DMS79 (cell line): ENCODE measurements around the gene TXNDC2.

ENCODE experiments used
- DNase-seq: peaks from one replicate; lab custom pipeline; 2025; lab: John Stamatoyannopoulos, UW

TXNDC2 gene

GRCh38 chr18:9913526-9914333, 28.0 kb downstream of the TXNDC2 start, which contains the start of gene VAPA:
VAPA (plus strand) TSS chr18:9914016; CDS start chr18:9914257, 241 bp downstream.
- peak; percentile 90 for DNase-seq

- no peak for DNase-seq
Measured at GRCh38 chr18:9914334-9914583, 28.5 kb downstream of the TXNDC2 start.

- DNase-seq, result no peak
Measured at GRCh38 chr18:9914584-9915290, 29.0 kb downstream of the TXNDC2 start.

- DNase-seq, result no peak
Measured at GRCh38 chr18:9915291-9916076, 29.7 kb downstream of the TXNDC2 start.

- no peak for DNase-seq
Measured at GRCh38 chr18:9916077-9916639, 30.4 kb downstream of the TXNDC2 start.

GRCh38 chr18:9916808-9917207, 31.0 kb downstream of the TXNDC2 start:
- no peak for DNase-seq

GRCh38 chr18:9918016-9918680, 32.4 kb downstream of the TXNDC2 start:
- no peak for DNase-seq

GRCh38 chr18:9919564-9920232, 33.9 kb downstream of the TXNDC2 start:
- DNase-seq, result no peak

- no peak for DNase-seq
Measured at GRCh38 chr18:9922592-9923311, 37.0 kb downstream of the TXNDC2 start.

GRCh38 chr18:9924371-9924943, 38.7 kb downstream of the TXNDC2 start:
- no peak for DNase-seq

- DNase-seq, result no peak
Measured at GRCh38 chr18:9925369-9925768, 39.6 kb downstream of the TXNDC2 start.

GRCh38 chr18:9925795-9926194, 40.0 kb downstream of the TXNDC2 start:
- DNase-seq, result no peak

GRCh38 chr18:9926223-9926894, 40.6 kb downstream of the TXNDC2 start:
- no peak for DNase-seq

- DNase-seq, result no peak
Measured at GRCh38 chr18:9926977-9927376, 41.2 kb downstream of the TXNDC2 start.

- no peak for DNase-seq
Measured at GRCh38 chr18:9927392-9928063, 41.8 kb downstream of the TXNDC2 start.

- no peak for DNase-seq
Measured at GRCh38 chr18:9928646-9929259, 43.0 kb downstream of the TXNDC2 start.

GRCh38 chr18:9930299-9930884, 44.6 kb downstream of the TXNDC2 start:
- DNase-seq, result no peak

GRCh38 chr18:9931146-9931545, 45.4 kb downstream of the TXNDC2 start:
- no peak for DNase-seq
